HG03432 (cell line): ENCODE data around the gene PRRC2B.
"Not testable (repeated sequence)": the region's sequence is repeated elsewhere in the genome, so short reads cannot be mapped to it uniquely, and the experiment has no call there.

ENCODE experiments used
- ATAC-seq: cut with Tn5 transposase; IDR thresholded peaks from one replicate; pipeline ENCODE4 v1.9.1; 2021; ENCODE audit warnings: mild to moderate bottlenecking, moderate library complexity; ENCODE audit not compliant: unreplicated experiment

The PRRC2B gene

DNA sequence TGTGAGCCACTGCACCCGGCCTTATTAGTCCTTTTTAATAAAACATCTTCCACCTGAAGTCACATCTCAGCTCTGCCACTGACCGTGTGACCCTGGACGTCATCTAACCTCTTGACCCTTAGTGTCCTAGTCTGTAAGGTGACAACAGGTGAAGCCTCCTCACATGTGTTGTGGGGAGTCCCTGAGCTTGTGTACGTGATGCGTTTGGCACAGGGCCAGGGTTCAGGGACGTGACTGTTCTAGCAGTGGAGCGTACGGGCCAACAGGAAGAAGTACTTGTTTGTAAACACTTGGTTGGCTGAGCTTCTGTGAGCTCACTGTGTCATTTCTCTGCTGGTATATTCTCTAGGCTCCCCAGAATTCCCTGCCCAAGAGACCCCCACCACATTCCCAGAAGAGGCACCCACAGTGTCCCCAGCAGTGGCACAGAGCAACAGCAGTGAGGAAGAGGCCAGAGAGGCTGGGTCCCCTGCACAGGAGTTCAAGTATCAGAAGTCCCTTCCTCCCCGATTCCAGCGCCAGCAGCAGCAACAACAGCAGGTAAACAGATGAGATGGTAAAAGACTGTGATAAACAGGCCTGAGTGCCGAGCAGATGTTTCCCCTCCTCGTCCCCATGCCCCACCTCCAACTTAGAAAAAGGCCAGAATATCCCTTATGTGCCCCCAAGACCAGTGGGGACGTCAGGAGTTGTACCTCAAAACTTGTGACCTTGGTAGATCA, 73.5 kb downstream of the PRRC2B start:
- no peak for ATAC-seq

DNA sequence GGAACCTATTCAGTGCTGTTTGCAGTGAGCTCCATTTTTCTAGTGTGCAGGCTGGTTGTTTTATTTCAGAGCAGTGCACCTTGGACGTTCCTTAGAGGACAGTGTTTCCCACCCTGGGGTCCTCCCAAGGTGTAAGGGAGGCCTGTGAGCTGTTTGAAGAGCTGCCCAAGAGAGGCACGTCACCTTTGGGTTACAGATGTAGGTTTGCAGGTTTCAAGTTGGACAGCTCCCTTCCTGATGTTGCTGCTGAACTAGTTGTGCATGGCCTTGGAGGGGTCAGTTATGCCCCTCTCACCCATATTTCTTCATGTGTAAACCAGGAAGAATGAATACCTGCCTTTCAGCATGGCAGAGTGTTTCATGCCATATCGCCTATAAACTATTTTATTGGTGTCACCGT, 74.1 kb downstream of the PRRC2B start:
- no peak for ATAC-seq

DNA sequence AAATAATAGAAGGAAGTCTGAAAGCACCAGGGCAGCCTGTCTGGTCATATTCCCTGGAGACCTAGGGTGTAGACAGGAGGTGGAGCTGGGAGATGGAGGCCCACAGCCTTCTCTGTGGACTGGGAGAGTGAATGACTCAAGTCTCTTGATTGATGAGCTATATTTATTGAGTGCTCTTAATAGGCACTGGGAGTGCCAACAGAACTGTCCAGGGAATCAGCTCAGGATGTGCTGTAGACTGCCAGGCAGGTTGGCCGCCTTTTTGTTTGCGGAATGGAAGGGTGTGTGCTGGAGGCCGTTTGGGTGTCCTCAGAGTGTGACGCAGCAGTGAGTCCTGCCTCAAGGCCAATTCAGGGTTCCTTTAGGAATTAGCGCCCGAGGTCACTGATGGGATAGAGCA, 75.5 kb downstream of the PRRC2B start:
- ATAC-seq: no peak

DNA sequence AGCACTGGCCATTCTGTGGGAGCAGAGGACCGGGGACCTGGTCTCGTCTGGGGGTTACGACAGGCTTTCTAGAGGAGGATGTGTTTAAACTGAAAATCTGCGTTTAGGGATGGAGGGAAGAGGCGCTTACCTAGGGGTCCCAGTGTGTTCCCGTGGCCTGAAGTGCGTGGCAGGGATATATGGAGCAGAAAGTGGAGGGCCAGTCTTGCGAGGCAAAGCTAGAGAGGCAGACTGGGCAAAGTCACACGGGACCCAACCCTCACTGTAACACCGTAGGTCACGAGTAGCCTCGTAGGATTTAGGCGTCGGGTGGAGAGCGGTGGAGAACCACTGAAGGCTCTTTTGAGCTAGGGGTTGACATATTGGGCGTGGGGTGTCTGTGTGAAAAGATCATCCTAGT, 76.1 kb downstream of the PRRC2B start:
- no peak for ATAC-seq

DNA sequence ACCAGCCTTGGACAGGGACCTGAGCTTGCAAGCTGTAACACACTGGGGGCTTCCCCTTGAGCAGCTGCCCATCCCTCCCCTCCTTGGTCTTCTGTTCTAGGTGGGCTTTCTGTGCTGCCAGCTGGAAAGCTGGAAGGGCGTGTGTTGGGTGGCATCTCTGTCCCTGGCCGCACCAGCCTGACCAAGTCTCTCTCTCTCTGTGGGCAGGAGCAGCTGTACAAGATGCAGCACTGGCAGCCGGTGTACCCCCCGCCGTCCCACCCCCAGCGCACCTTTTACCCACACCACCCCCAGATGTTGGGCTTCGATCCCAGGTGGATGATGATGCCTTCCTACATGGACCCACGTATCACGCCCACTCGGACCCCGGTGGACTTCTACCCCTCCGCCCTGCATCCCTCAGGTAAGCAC, 76.7 kb downstream of the PRRC2B start:
- no peak for ATAC-seq

DNA sequence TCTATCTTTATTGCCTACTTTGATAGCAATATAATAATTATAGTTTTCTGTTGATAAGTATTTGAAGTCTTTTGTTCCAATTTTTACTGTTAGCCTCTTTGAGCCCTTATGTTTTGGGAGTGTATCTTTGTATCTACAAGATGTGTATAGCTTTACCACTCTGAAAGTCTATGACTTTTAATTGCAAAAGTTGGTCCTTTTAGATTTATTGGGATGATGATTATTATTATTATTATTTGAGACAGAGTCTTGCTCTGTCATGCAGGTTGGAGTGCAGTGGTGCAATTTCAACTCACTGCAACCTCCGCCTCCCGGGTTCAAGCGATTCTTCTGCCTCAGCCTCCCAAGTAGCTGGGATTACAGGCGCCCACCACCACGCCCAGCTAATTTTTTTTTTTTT, 78.2 kb downstream of the PRRC2B start:
- not testable (repeated sequence) for ATAC-seq

DNA sequence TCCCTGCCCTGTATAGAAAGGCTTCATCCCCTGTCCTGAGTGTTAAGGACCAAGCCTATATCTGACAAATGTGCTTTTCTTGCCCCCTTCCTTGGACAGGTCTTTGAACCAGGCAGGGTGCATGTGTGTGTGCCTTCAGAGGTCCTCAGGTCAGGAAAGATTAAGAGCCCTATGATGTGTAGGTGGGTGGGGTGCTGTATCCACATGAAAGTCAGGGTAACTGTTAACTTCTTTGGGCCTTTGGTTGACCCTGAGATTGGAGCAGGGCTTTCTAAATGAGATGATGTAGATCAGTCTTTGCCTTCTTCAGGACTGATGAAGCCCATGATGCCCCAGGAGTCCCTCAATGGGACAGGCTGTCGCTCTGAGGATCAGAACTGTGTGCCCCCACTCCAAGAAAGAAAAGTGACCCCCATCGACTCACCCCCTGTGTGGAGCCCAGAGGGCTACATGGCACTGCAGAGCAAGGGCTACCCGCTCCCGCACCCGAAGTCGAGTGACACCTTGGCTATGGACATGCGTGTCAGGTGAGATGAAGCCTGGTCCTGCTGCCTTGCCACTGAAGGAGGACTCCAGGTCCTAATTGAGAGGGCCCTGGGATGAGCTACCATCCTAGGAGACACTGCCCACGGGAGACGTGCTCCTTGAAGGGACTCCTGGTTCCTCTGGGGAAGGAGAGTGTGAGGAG, 79.5 kb downstream of the PRRC2B start:
- no peak for ATAC-seq

DNA sequence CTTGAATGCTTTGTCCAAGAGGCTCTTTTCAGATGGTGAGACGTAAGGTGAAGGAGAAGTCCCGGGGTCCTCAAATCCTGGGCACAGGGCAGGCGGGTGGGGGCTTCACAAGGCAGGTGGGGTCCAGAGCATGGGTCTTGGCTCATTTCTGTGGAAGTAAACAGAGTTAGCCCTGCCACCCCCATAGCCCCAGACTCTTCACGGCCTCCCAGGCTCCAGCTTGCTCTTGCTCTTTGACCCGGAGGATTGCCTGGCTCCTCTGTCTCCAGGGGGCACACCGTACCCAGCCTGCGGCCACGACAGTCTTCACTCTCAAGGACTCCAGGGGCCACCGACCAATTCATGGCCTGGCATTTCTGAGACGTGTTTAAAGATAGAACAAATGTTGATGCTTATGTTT, 80.0 kb downstream of the PRRC2B start:
- no peak for ATAC-seq

DNA sequence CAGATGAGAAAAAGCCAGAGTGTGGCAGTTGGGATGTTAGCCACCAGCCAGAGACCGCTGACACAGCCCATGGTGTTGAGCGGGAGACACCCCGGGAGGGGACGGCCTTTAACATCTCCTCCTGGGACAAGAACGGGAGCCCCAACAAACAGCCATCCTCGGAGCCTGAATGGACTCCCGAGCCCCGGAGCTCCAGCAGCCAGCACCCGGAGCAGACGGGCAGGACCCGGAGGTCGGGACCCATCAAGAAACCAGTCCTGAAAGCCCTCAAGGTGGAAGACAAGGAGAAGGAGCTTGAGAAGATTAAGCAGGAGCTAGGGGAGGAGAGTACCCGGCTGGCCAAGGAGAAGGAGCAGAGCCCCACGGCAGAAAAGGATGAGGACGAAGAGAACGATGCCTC, 80.8 kb downstream of the PRRC2B start:
- no peak for ATAC-seq

DNA sequence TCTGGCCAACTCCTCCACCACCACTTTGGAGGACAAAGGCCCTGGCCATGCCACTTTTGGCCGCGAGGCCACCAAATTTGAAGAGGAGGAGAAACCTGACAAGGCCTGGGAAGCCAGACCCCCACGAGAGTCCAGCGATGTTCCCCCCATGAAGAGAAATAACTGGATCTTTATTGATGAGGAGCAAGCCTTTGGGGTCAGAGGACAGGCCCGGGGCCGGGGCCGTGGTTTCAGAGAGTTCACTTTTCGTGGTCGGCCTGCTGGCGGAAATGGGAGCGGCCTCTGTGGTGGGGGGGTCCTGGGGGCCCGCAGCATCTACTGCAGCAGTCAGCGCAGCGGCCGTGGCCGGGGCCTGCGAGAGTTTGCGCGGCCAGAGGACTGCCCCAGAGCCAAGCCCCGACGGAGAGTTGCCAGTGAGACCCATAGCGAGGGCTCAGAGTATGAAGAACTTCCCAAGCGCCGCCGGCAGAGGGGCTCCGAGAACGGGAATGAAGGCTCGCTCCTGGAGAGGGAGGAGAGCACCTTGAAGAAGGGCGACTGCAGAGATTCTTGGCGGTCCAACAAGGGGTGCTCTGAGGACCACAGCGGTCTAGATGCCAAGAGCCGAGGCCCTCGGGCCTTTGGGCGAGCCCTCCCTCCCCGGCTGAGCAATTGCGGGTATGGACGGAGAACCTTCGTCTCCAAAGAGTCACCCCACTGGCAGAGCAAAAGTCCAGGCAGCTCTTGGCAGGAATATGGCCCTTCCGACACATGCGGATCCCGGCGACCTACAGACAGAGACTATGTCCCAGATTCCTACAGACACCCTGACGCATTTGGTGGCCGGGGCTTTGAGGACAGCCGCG, 81.4 kb downstream of the PRRC2B start:
- ATAC-seq: no peak

DNA sequence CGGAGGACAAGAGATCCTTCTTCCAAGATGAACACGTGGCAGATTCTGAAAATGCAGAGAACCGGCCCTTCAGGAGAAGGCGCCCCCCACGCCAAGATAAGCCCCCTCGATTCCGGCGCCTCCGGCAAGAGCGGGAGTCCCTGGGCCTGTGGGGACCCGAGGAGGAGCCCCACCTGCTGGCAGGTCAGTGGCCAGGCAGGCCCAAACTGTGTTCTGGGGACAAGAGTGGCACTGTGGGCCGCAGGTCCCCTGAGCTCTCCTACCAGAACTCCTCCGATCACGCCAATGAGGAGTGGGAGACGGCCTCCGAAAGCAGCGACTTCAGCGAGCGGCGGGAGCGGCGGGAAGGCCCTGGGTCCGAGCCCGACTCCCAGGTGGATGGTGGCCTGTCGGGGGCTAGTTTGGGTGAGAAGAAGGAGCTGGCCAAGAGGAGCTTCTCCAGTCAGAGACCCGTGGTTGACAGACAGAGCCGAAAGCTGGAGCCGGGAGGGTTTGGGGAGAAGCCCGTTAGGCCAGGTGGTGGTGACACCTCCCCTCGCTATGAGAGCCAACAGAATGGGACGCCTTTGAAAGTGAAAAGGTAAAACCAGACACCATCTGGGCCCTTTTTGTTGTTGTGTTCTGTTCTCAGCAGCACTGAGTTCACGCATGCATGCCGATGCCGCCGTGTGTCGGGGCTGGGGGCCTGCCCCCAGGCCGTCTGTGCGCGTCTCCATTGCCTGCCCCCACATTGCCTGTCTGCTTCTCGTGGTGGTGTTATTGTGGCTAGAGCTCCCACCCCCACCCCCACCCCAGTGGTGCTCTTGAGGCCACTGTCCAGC, 82.3 kb downstream of the PRRC2B start:
- ATAC-seq: no peak

DNA sequence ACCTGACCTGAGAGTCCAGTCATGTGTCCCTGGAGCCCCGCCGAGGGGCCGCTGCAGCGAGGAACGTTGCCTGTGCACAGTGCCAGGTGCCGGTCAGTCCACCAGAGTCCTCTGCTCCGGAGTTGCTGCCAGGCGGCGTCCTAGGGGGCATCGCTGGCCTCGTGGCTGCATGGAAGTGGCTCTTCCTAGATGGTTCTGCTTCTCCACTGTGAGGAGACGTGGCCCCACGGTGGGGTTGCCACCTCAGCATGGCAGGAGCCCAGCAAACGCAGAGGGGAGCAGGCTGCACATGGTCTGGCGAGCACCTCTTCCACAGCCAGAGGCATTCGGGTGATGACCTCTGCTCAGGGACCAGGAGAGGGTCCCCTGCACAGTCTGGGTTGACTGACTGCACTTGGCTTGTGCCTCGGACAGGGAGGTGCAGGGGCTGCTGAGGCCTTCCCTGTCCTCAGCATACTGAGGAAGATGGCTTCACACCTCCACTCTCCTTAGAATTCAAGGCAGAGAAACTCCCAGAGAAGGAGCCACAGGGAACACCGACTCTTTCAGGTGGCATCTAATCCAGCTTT, 83.0 kb downstream of the PRRC2B start:
- no peak for ATAC-seq

DNA sequence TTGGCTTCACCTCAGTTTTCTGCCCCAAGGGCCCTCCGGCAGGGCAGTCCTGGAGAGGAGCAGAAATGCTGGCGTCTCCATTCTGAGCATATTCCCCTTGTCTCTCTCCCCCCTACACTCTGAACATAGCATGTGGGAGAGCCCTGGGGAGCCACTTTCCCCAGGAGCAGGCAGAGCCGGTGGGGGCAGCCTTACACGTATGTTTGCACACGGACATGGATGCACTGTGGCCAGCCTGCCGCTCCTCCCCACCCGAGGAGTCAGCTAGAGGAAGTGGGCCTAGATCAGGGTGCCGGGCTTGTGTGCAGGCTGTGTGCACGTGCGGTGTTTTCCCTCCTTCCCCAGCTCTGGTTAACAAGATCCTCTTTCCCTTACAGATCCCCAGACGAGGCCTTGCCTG, 83.5 kb downstream of the PRRC2B start:
- ATAC-seq: no peak

DNA sequence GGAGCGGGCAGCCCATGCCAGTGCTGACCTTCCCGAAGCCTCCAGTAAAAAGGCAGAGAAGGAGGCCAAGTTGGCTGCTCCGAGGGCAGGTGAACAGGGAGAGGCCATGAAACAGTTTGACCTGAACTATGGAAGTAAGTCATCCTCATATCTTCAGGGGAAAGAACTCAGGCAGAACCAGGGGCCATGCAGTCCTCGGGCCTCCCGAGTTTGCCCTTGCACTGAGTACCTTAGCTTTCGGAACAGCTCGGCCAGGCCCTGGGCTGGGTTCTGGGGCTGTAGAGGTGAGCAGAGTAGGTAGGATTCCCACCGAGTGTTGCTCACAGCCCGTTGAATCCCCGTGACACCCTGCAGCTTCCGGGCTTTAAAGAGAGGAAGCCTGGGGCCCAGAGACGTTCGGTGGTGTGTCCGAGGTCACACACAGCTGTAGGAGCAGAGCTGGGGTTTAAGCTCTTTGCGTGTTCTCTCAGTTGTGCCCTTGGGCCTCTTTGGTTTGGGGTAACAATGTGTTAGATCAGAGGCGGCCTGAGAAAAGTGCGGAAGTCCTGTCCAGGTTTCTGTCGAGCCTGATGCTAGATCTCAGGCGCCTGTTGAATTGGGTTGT, 84.0 kb downstream of the PRRC2B start:
- ATAC-seq: no peak

DNA sequence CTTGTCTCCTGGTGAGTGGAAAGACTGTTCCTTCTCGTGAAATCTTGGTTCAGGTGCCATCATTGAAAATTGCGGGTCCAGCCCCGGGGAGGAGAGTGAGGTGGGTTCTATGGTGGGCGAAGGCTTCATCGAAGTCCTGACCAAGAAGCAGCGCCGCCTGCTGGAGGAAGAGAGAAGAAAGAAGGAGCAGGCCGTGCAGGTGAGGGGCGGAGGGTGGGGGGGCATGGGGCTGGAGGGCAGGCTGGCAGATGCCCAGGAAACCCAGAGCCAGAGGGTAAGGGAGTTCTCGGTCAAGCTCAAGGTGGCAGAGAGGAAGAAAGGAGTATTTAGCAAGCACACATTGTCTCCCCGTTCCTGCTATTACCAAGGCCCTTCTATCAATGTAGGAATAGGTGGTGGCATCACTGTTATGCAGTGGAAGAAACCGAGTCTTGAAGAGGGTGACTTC, 84.6 kb downstream of the PRRC2B start:
- ATAC-seq: no peak

DNA sequence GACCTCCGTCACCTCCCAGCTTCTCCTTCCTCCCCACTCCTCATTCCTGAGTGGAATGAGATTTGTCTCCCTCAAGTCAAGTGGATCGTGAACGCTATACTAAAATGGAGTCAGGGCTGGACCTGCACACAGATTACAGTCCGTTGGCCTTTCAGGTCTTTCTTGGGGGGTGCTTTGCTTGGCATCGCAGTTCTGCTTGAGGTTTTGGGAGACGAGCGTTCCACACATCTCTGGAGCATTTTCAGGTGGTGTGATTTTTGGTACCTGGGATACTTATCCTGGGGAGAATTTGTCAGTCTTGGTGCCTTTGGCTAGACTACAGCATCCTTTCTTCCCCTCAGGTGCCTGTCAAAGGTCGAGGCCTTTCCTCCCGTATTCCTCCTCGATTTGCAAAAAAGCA, 85.0 kb downstream of the PRRC2B start:
- no peak for ATAC-seq

DNA sequence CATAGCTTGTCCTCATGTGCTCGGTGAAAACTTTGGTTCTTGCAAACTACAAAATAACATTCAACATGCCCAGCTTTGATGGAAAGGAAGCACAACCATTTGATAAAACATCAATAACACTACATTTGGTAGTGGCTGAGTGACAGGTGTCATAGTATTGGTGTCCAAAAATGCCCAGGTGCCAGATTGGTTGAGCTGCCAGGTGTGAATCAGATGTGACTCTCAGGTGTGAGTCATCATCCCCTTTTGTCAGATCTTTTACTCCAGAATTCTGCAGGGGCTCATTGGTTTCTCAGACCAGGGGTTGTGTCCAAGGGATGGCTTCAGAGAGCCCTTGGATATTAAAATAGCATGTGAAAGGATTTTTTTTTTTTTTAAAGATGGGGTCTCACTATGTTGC, 86.4 kb downstream of the PRRC2B start:
- ATAC-seq: no peak

DNA sequence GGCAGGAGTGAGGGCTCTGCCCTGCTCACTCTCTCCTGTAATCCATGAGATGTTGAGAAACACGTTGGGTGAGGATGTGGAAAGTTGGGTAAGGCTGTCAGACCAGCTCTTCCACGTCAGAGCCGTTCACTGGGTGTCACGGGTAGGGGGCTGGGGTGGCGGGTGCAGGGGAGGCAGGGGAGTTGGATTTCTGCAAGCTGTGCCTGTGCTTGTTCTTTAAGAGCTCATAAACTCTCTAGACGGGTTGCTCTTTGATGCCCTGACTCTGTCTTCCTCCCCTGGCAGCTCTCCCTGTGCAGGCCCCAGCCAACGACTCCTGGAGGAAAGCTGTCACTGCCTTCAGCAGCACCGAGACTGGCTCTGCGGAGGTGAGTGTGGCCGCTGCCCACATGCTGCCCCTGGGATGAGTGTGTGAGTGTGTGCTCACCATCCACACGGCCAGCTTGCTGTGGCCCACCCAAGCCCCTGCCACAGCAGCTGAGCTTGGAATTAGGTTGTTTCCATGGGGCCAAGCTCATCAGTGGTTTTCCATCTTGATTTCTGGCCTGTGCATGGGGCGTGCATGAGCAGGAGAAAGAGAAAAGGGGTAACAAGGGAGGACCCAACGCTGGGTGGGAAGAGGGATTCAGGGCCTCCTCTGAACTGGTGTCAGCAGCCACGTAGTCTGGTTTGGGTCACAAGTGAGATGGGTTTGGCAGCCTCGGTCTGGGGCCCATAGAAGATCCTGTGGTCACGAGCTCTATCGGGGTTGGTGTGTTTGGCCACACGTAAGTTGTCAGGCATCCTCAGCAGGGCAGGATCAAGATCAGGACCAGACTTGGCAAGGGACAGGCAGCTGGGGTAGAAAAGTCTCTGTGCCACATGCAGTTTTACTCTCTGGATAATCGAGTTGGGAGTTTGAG, 87.8 kb downstream of the PRRC2B start:
- ATAC-seq: no peak

DNA sequence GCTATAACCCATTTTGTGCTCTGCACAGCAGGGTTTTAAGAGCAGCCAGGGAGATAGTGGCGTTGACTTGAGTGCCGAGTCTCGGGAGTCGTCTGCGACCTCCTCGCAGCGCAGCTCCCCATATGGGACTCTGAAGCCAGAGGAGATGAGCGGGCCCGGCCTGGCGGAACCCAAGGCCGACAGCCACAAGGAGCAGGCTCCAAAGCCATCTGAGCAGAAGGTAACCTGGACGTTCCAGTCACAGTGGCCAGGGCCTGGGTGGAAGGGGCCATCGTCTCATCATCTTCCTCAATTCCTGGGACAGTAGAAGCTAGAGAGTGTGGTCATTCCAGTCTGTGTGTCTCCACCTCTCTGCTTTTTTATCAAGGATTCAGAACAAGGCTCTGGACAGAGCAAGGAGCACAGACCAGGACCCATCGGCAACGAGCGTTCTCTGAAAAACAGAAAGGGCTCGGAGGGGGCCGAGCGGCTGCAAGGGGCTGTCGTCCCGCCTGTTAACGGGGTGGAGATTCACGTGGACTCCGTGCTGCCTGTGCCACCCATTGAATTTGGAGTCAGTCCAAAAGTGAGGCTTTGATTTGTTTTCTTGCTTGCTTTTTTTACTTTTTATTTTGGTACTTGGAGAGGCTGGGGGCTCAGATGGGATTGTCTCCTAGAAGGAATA, 88.6 kb downstream of the PRRC2B start:
- no peak for ATAC-seq
